AG04450 (cell line): ENCODE measurements around the gene MRPS14. TPM values are rescaled to one million over a fixed set of nuclear protein-coding genes. Genes with fewer than 3 reads are reported as not detected.

Experiments
- CTCF ChIA-PET: fragments of 300-600, 350-600 bp; formaldehyde crosslinking; extraction: SDS; loops from one replicate; lab custom pipeline; 2022; ENCODE audit warnings: antibody characterized with exemption, inconsistent platforms; lab: Charles Lee
- POLR2A ChIA-PET: fragments of 350-600 bp; formaldehyde crosslinking; extraction: SDS; loops from one replicate; lab custom pipeline; 2021; ENCODE audit warnings: antibody characterized with exemption, inconsistent platforms; lab: Yijun Ruan, JAX
- DNase-seq: peaks from one replicate; pipeline ENCODE4 v3.0.0-alpha.2; 2011; ENCODE audit warnings: low read depth, low spot score
- H3K27ac ChIP-seq: one replicate; pipeline ENCODE4 v1.5.1; 2012; ENCODE audit warnings: low read depth, low read length, control low read depth
- H3K27me3 ChIP-seq: one replicate; pipeline ENCODE4 v1.6.0; 2012; ENCODE audit warnings: low read length; ENCODE audit not compliant: control insufficient read depth, insufficient read depth
- H3K4me3 ChIP-seq: 2 replicates; pipeline ENCODE4 v1.5.1; 2011; ENCODE audit warnings: mild to moderate bottlenecking, low read depth, low read length, control low read depth
- H3K9me3 ChIP-seq: 2 replicates; pipeline ENCODE4 v1.5.1; 2012; ENCODE audit warnings: low read length; ENCODE audit not compliant: control insufficient read depth, insufficient read depth
- polyA plus RNA-seq: library from polyadenylated mRNA; depleted of rRNA; stranded (reverse); fragments of >200 nt; gene quantifications from 2 replicates; pipeline ENCODE4 v1.2.3, GENCODE V29; 2011; rRNA removed
- small RNA-seq: library from RNA; depleted of rRNA; stranded (forward); fragments of <200 nt; gene quantifications from one replicate; pipeline ENCODE3, GENCODE V24; 2012; ENCODE audit warnings: low read depth; ENCODE audit not compliant: insufficient read length
- TF ChIP-seq, protein P1 (sequence below): IDR thresholded peaks from 2 replicates; pipeline ENCODE4 v1.5.1; 2011; ENCODE audit warnings: low read depth, low read length, control low read depth, inconsistent platforms

The MRPS14 gene
- polyA plus RNA-seq, 1 experiment: 40.8 TPM

DNA sequence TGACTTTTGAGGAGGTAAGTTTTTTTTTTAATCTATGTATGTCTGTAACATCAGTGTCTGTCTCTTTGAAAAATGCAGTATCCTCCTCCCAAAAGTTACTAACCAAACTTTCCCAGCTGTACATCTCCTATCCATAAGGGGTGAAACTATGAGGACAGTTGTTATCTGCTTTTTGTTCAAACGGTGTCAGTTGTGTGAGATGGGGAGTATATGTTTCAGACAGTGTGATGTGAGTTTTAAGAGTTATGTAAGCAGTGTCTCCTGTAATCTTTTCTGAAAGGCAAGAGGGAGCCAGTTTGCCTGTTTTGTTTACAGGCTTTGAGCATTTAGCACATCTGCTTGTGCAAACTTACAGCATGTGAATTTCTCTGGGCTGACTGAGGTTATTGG is 58.3 kb downstream of the MRPS14 start:
- Histone ChIP-seq H3K9me3 (no peaks in the 10 kb centered on the region), H3K27me3 (peaks cover 9% of the 10 kb centered on the region), H3K27ac (no peak overlapping the region), H3K4me3 (no peak overlapping the region)
- DNase-seq: no peak
- TF ChIP-seq, protein P1, sequence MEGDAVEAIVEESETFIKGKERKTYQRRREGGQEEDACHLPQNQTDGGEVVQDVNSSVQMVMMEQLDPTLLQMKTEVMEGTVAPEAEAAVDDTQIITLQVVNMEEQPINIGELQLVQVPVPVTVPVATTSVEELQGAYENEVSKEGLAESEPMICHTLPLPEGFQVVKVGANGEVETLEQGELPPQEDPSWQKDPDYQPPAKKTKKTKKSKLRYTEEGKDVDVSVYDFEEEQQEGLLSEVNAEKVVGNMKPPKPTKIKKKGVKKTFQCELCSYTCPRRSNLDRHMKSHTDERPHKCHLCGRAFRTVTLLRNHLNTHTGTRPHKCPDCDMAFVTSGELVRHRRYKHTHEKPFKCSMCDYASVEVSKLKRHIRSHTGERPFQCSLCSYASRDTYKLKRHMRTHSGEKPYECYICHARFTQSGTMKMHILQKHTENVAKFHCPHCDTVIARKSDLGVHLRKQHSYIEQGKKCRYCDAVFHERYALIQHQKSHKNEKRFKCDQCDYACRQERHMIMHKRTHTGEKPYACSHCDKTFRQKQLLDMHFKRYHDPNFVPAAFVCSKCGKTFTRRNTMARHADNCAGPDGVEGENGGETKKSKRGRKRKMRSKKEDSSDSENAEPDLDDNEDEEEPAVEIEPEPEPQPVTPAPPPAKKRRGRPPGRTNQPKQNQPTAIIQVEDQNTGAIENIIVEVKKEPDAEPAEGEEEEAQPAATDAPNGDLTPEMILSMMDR: no peak
- CTCF ChIA-PET: no interaction called here
- POLR2A ChIA-PET: interaction anchor here (1.2 kb wide), 1 partner anchor 34 kb away, joined by 3 read pairs; the partner anchor contains the start of gene CACYBP

DNA sequence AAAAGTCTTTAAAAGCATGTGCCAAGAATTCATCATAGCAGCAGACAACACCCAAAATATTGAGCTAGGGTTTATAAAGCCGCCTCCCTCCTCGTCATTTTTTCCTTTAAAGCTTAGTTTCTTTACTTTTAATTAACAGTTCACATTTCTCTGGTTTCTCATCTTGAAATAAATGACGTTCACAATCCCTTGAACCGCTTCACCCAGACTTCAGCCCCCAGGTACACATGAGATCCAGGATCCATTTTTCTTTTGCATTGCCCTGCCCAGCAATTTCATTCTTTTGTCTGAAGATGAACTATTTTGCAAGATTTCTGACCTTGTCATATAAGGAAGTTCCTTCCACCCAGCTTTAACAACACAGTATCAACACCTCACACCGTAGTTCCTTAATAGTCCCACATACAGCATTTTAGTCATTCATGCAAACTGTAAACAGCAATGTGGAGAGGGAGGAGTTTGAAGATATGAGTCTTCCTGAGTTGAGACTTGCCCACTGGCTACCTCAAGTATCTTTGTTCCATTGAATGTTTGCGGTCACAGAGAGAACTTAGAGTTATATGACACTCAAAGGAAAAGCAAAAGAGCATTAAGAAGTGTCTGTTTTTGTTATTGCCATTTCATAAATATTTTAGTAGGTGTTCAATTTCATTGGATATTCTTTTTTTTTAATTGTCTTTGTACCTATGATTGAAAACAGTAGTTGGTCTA is 58.8 kb downstream of the MRPS14 start:
- no peak for DNase-seq
- Histone ChIP-seq H3K4me3 (no peak overlapping the region), H3K9me3 (no peaks in the 10 kb centered on the region), H3K27me3 (peaks cover 9% of the 10 kb centered on the region), H3K27ac (no peak overlapping the region)
- TF ChIP-seq, protein P1: no peak
- POLR2A ChIA-PET: interaction anchor here (0.6 to 1.2 kb wide), 2 partner anchors 35 to 885 kb away, joined by 3 to 6 read pairs; partner anchors contain the start of gene CACYBP
- CTCF ChIA-PET: interaction anchor here (0.8 kb wide), 1 partner anchor 13 kb away, joined by 3 read pairs; no protein-coding TSS in a partner anchor

DNA sequence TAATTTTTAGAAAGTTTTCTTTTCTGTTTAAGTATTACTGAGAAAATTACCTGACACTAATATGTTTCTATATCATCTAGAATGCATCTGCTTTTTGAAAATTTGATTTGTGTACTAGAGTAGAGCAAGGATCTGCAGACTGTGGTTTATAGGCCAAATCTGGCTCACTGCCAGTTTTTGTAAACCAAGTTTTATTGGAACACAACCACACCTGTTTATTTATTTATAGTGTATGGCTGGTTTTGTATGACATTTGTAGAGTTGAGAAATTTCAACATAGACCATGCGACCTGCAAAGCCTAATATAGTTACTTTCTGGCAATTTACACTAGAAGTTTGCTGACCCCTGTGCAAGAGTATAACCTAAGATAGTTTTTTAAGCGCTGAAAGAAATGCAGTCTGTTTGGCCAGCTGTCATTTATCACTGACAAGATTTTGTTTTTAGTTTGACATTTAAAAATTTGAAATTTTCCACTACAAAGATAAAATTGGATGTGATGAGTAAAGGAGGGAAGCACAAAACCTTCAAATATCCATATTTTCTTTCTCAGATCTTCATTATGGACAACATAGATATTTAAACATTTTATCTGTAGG is 59.6 kb downstream of the MRPS14 start:
- no peaks in the 10 kb centered on the region for H3K9me3 ChIP-seq
- POLR2A ChIA-PET: interaction anchor here (1.2 kb wide), 1 partner anchor 36 kb away, joined by 3 read pairs; the partner anchor contains the start of gene CACYBP
- TF ChIP-seq, protein P1: no peak
- no peak overlapping the region for H3K27ac ChIP-seq
- no peak overlapping the region for H3K4me3 ChIP-seq
- CTCF ChIA-PET: interaction anchor here (0.8 kb wide), 1 partner anchor 14 kb away, joined by 3 read pairs; no protein-coding TSS in a partner anchor
- peaks cover 9% of the 10 kb centered on the region for H3K27me3 ChIP-seq
- DNase-seq: no peak

Small RNA genes lying within 50 kb of the gene (small RNA-seq; reads per million reads assigned to genes)
- gene RF00019 (not detected), gene RNU6-307P (not detected)

Other genes starting within 250 kb of the MRPS14 start
- 53.8 and 71.2 TPM in 2 replicates for gene CACYBP, start 23.5 kb downstream of the MRPS14 start, polyA plus RNA-seq
- gene TNN, start 44.4 kb upstream of the MRPS14 start, polyA plus RNA-seq: not detected in 2 replicates
- not detected in 2 replicates for gene KIAA0040, start 169.4 kb upstream of the MRPS14 start, polyA plus RNA-seq